ENCODE results near the gene KCND3. TPM values are rescaled to one million over a fixed set of nuclear protein-coding genes. Genes with fewer than 3 reads are reported as not detected.

KCND3 gene
- total RNA-seq, 1 donor from 2014 or later: 0.06 TPM

DNA sequence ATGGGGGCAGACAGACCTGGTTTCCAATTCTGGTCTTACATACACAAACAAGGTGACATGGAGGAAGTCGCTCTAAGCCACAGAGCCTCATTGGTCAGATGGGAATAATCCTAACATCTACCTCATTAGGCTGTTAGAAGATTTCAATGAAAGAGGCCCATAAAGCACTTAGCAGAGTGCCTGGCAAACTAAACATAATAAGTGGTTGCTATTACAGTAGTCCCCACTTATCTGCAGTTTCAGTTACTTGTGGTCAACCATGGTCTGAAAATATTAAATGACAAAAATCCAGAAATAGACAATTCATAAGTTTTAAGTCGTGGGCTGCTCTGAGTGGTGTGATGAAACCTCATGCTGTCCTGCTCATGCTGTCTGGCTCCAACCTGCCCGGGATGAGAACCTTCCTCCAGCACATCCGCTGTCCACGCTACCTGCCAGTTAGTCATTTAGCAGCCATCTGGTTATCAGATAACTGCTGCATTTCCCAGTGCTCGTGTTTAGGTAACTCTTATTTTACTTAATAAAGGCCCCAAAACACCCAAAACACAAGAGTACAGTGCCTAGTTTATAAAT lies 121.5 kb downstream of the KCND3 start:
- H3F3A ChIP-seq (ENCODE audit: low read depth): no peaks in the 10 kb centered on the region
- H3K27ac Mint-ChIP-seq: no peak overlapping the region
- H4K20me1 ChIP-seq (ENCODE audit: low read depth): no peaks in the 10 kb centered on the region
- H3K27me3 Mint-ChIP-seq (ENCODE audit: insufficient read depth, low read depth): peaks cover 6% of the 10 kb centered on the region
- no peaks in the 10 kb centered on the region for H3K27me3 ChIP-seq
- no peaks in the 10 kb centered on the region for H3K4me1 ChIP-seq
- H3K79me2 ChIP-seq (ENCODE audit: low read depth): no peaks in the 10 kb centered on the region
- no peak overlapping the region for H2AFZ ChIP-seq (replicated peaks)
- no peak overlapping the region for H3K4me3 ChIP-seq
- no peaks in the 10 kb centered on the region for H3K9me3 Mint-ChIP-seq
- no peak overlapping the region for H3K9ac ChIP-seq
- no peak overlapping the region for H3K4me2 ChIP-seq
- H3K4me1 Mint-ChIP-seq: no peaks in the 10 kb centered on the region
- no peaks in the 10 kb centered on the region for H3K36me3 Mint-ChIP-seq
- H3K4me3 Mint-ChIP-seq: no peak overlapping the region
- DNase-seq (ENCODE audit: low spot score): no peak
- H3K27ac ChIP-seq: no peak overlapping the region
- H3K36me3 ChIP-seq: no peaks in the 10 kb centered on the region
- no peaks in the 10 kb centered on the region for H3K9me3 ChIP-seq (ENCODE audit: low read depth)
- TF ChIP-seq, protein P1, sequence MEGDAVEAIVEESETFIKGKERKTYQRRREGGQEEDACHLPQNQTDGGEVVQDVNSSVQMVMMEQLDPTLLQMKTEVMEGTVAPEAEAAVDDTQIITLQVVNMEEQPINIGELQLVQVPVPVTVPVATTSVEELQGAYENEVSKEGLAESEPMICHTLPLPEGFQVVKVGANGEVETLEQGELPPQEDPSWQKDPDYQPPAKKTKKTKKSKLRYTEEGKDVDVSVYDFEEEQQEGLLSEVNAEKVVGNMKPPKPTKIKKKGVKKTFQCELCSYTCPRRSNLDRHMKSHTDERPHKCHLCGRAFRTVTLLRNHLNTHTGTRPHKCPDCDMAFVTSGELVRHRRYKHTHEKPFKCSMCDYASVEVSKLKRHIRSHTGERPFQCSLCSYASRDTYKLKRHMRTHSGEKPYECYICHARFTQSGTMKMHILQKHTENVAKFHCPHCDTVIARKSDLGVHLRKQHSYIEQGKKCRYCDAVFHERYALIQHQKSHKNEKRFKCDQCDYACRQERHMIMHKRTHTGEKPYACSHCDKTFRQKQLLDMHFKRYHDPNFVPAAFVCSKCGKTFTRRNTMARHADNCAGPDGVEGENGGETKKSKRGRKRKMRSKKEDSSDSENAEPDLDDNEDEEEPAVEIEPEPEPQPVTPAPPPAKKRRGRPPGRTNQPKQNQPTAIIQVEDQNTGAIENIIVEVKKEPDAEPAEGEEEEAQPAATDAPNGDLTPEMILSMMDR (IDR thresholded peaks at IDR 0.05): no peak
- TF ChIP-seq EZH2 (IDR thresholded peaks at IDR 0.05) (no peak), EZH2phosphoT487 (IDR thresholded peaks at IDR 0.05) (no peak)

GRCh38 chr1:111864862-111865261 lies 124.6 kb downstream of the KCND3 start:
- no peaks in the 10 kb centered on the region for H3K36me3 Mint-ChIP-seq
- no peak overlapping the region for H2AFZ ChIP-seq (replicated peaks)
- H3K4me1 ChIP-seq: peaks cover 9% of the 10 kb centered on the region
- H3K4me1 Mint-ChIP-seq: peaks cover 3% of the 10 kb centered on the region
- H3K9me3 Mint-ChIP-seq: no peaks in the 10 kb centered on the region
- H3K4me3 Mint-ChIP-seq: no peak overlapping the region
- no peak overlapping the region for H3K27ac ChIP-seq
- H3K9ac ChIP-seq: no peak overlapping the region
- H3K27me3 ChIP-seq: no peaks in the 10 kb centered on the region
- no peak overlapping the region for H3K4me2 ChIP-seq
- no peak overlapping the region for H3K4me3 ChIP-seq
- H3K27ac Mint-ChIP-seq: no peak overlapping the region
- H3K36me3 ChIP-seq: no peaks in the 10 kb centered on the region
- H3F3A ChIP-seq (ENCODE audit: low read depth): no peaks in the 10 kb centered on the region
- TF ChIP-seq EZH2 (IDR thresholded peaks at IDR 0.05) (no peak), EZH2phosphoT487 (IDR thresholded peaks at IDR 0.05) (no peak)
- TF ChIP-seq, protein P1 (IDR thresholded peaks at IDR 0.05): no peak
- no peaks in the 10 kb centered on the region for H4K20me1 ChIP-seq (ENCODE audit: low read depth)
- H3K79me2 ChIP-seq (ENCODE audit: low read depth): no peaks in the 10 kb centered on the region
- DNase-seq (ENCODE audit: low spot score): peak; percentile 22
- peaks cover 10% of the 10 kb centered on the region for H3K27me3 Mint-ChIP-seq (ENCODE audit: insufficient read depth, low read depth)
- no peaks in the 10 kb centered on the region for H3K9me3 ChIP-seq (ENCODE audit: low read depth)

DNA sequence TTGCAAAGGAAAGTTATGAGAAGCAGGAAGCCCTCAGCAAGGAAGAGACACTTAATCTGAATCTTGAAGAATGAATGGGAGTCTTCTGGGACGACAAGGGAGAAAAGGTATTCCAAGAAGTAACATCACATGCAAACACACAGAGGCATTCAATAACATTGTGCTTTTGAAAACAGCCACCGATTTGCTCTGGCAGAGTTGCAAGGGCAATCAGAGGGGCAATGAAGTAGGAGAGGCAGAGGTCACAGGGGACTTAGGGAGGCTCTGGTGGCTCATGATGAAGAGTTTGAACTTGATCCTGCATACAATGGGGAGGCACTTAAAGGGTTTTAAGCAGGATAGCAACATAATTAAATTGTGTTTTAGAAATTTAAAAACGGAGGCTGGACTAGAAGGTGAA lies 126.1 kb downstream of the KCND3 start:
- Histone ChIP-seq H3K4me1 (peaks cover 9% of the 10 kb centered on the region), H3K79me2 (ENCODE audit: low read depth) (no peaks in the 10 kb centered on the region), H3K36me3 (no peaks in the 10 kb centered on the region), H3K27ac (no peak overlapping the region), H3K9ac (no peak overlapping the region), H4K20me1 (ENCODE audit: low read depth) (no peaks in the 10 kb centered on the region), H3K4me3 (no peak overlapping the region), H3K27me3 (no peaks in the 10 kb centered on the region), H3F3A (ENCODE audit: low read depth) (no peaks in the 10 kb centered on the region), H3K4me2 (no peak overlapping the region), H3K9me3 (ENCODE audit: low read depth) (no peaks in the 10 kb centered on the region), H2AFZ (replicated peaks) (no peak overlapping the region)
- no peak overlapping the region for H3K27ac Mint-ChIP-seq
- H3K9me3 Mint-ChIP-seq: no peaks in the 10 kb centered on the region
- no peaks in the 10 kb centered on the region for H3K36me3 Mint-ChIP-seq
- peaks cover 3% of the 10 kb centered on the region for H3K4me1 Mint-ChIP-seq
- H3K27me3 Mint-ChIP-seq (ENCODE audit: insufficient read depth, low read depth): peaks cover 16% of the 10 kb centered on the region
- TF ChIP-seq EZH2phosphoT487 (IDR thresholded peaks at IDR 0.05) (no peak), EZH2 (IDR thresholded peaks at IDR 0.05) (no peak)
- TF ChIP-seq, protein P1 (IDR thresholded peaks at IDR 0.05): no peak
- no peak for DNase-seq (ENCODE audit: low spot score)
- no peak overlapping the region for H3K4me3 Mint-ChIP-seq

Measured in neural progenitor cell (in vitro differentiated cells).